PC-3 (cell line): ENCODE measurements around the gene MARCOL. TPM values are rescaled to one million over a fixed set of nuclear protein-coding genes. Genes with fewer than 3 reads are reported as not detected.

Source experiments
- ATAC-seq: fragments of 200-7000 bp; cut with Tn5 transposase; 2 replicates; pipeline ENCODE4 v1.9.1; 2020; ENCODE audit warnings: mild to moderate bottlenecking, moderate library complexity
- BruUV-seq: library from RNA; stranded (reverse); fragments of 400-500 nt; replicated peaks from 2 replicates; lab custom pipeline; 2021; lab: Mats Ljungman, UMichigan
- CTCF ChIA-PET: fragments of 300-600 bp; sonication (Branson Sonifier 250); formaldehyde crosslinking; loops from one replicate; lab custom pipeline; 2022; ENCODE audit warnings: antibody characterized with exemption; lab: Charles Lee
- POLR2A ChIA-PET: fragments of 300-600 bp; sonication (Branson Sonifier 250); formaldehyde crosslinking; loops from one replicate; lab custom pipeline; 2022; ENCODE audit warnings: antibody characterized with exemption; ENCODE audit not compliant: unreplicated experiment; lab: Charles Lee
- DNase-seq: peaks from one replicate; pipeline ENCODE4 v3.0.0-alpha.2; 2015
- H2AFZ ChIP-seq: fragments of 300-600 bp; sonication (generic); 2 replicates; pipeline ENCODE4 v1.6.0; 2016; ENCODE audit warnings: antibody characterized with exemption, low read length
- H3F3A ChIP-seq: fragments of 300-600 bp; sonication (generic); one replicate; pipeline ENCODE4 v1.6.0; 2017; ENCODE audit warnings: antibody characterized with exemption, low read length, control low read depth, mild to moderate bottlenecking; ENCODE audit not compliant: unreplicated experiment
- H3K27ac ChIP-seq: fragments of 300-600 bp; sonication (generic); 2 replicates; pipeline ENCODE4 v1.5.1; 2016; ENCODE audit warnings: mild to moderate bottlenecking, low read length
- H3K27me3 ChIP-seq: fragments of 300-600 bp; sonication (generic); 2 replicates; pipeline ENCODE4 v1.6.1; 2016; ENCODE audit warnings: low read length, mixed read lengths
- H3K36me3 ChIP-seq: fragments of 300-600 bp; sonication (generic); 2 replicates; pipeline ENCODE4 v1.6.1; 2016; ENCODE audit warnings: low read depth, mixed run types, low read length, mixed read lengths
- H3K4me1 ChIP-seq: fragments of 300-600 bp; sonication (generic); 2 replicates; pipeline ENCODE4 v1.5.1; 2016; ENCODE audit warnings: low read length; ENCODE audit not compliant: insufficient read depth
- H3K4me2 ChIP-seq: fragments of 300-600 bp; sonication (generic); 2 replicates; pipeline ENCODE4 v1.6.0; 2016; ENCODE audit warnings: low read length
- H3K4me3 ChIP-seq: fragments of 300-600 bp; sonication (generic); 2 replicates; pipeline ENCODE4 v1.5.1; 2016; ENCODE audit warnings: mild to moderate bottlenecking, low read length, mixed read lengths
- H3K79me2 ChIP-seq: fragments of 300-600 bp; sonication (generic); 2 replicates; pipeline ENCODE4 v1.6.1; 2017; ENCODE audit warnings: low read length, mixed read lengths
- H3K9ac ChIP-seq: fragments of 300-600 bp; sonication (generic); 2 replicates; pipeline ENCODE4 v1.6.0; 2016; ENCODE audit warnings: mild to moderate bottlenecking, low read length
- H3K9me2 ChIP-seq: fragments of 300-600 bp; sonication (generic); replicated peaks from 2 replicates; pipeline ENCODE4 v1.6.1; 2016; ENCODE audit warnings: mixed run types, low read length, mixed read lengths
- H3K9me3 ChIP-seq: fragments of 300-600 bp; sonication (generic); 2 replicates; pipeline ENCODE4 v1.6.1; 2016; ENCODE audit warnings: low read length, mixed read lengths
- H4K20me1 ChIP-seq: fragments of 300-600 bp; sonication (generic); 2 replicates; pipeline ENCODE4 v1.6.1; 2016; ENCODE audit warnings: low read length, mixed read lengths
- EZH2 ChIP-seq: fragments of 300-600 bp; sonication (generic); IDR thresholded peaks from one replicate; pipeline ENCODE4 v1.6.1; 2017; ENCODE audit warnings: antibody characterized with exemption, mild to moderate bottlenecking, low read length; ENCODE audit not compliant: unreplicated experiment
- EZH2phosphoT487 ChIP-seq: fragments of 300-600 bp; sonication (generic); IDR thresholded peaks from 2 replicates; pipeline ENCODE4 v1.6.1; 2018; ENCODE audit warnings: mild to moderate bottlenecking, antibody characterized with exemption, low read length, borderline replicate concordance
- intact Hi-C: fragments of 100-400 bp; cut with micrococcal nuclease; formaldehyde crosslinking; loops from 2 replicates; pipeline ENCODE4 v1.9.0; 2023
- total RNA-seq: library from RNA; depleted of rRNA; stranded (reverse); fragments of >200 nt; gene quantifications from 2 replicates; pipeline ENCODE4 v1.2.3, GENCODE V29; 2014
- TF ChIP-seq, protein P1 (sequence below): fragments of 300-600 bp; sonication (generic); conservative IDR thresholded peaks from 2 replicates; pipeline ENCODE4 v1.5.1; 2017; ENCODE audit warnings: antibody characterized with exemption, low read depth, mild to moderate bottlenecking, low read length

The MARCOL gene
- total RNA-seq, 1 experiment from 2014 or later = not detected

DNA sequence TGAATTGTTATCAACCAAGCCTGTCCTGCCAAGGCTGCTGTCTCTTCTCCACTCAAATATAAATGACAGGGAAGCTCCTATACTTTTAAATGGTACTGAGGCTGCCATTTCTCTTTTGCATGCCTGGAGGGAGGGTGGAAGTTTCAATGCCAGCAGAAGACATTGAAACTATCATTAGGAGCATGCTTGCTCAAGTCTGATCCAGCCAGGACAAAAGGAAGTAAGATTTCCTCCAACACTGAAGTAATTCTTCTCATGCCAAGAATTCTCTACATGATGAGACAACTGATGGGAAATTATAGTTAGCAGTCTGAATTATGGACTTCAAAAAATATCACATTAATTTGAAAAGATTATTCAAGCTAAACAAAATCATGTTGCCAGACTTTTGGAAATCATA, 30.1 kb upstream of the MARCOL start:
- ATAC-seq (no peak; the same call in 1 of the 2 replicates), DNase-seq (no peak)
- Histone ChIP-seq H3K4me1 (no peaks in the 10 kb centered on the region), H3K9ac (no peak overlapping the region), H3K79me2 (no peaks in the 10 kb centered on the region), H3K4me2 (no peak overlapping the region), H3K9me3 (no peaks in the 10 kb centered on the region), H3K9me2 (no peaks in the 10 kb centered on the region), H3K36me3 (no peaks in the 10 kb centered on the region), H3K27me3 (no peaks in the 10 kb centered on the region), H2AFZ (no peak overlapping the region), H3K27ac (no peak overlapping the region), H3K4me3 (no peak overlapping the region), H4K20me1 (no peaks in the 10 kb centered on the region), H3F3A (no peaks in the 10 kb centered on the region)
- intact Hi-C loops = no loop called here
- TF ChIP-seq EZH2 (no peak), EZH2phosphoT487 (no peak)
- TF ChIP-seq, protein P1, sequence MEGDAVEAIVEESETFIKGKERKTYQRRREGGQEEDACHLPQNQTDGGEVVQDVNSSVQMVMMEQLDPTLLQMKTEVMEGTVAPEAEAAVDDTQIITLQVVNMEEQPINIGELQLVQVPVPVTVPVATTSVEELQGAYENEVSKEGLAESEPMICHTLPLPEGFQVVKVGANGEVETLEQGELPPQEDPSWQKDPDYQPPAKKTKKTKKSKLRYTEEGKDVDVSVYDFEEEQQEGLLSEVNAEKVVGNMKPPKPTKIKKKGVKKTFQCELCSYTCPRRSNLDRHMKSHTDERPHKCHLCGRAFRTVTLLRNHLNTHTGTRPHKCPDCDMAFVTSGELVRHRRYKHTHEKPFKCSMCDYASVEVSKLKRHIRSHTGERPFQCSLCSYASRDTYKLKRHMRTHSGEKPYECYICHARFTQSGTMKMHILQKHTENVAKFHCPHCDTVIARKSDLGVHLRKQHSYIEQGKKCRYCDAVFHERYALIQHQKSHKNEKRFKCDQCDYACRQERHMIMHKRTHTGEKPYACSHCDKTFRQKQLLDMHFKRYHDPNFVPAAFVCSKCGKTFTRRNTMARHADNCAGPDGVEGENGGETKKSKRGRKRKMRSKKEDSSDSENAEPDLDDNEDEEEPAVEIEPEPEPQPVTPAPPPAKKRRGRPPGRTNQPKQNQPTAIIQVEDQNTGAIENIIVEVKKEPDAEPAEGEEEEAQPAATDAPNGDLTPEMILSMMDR = no peak
- CTCF ChIA-PET = no interaction called here
- BruUV-seq = no TSS peak
- POLR2A ChIA-PET = interaction anchor here (0.6 kb wide), 1 partner anchor 117 kb away, joined by 3 read pairs; no protein-coding TSS in a partner anchor

GRCh38 chr5:148209151-148209770, 29.1 kb upstream of the MARCOL start:
- Histone ChIP-seq H3K9ac (no peak overlapping the region), H3F3A (no peaks in the 10 kb centered on the region), H3K79me2 (no peaks in the 10 kb centered on the region), H4K20me1 (no peaks in the 10 kb centered on the region), H3K9me2 (no peaks in the 10 kb centered on the region), H3K4me2 (no peak overlapping the region), H3K4me3 (no peak overlapping the region), H3K27me3 (no peaks in the 10 kb centered on the region), H3K9me3 (no peaks in the 10 kb centered on the region), H2AFZ (no peak overlapping the region), H3K36me3 (no peaks in the 10 kb centered on the region), H3K27ac (no peak overlapping the region), H3K4me1 (0 out of 2 replicates have a peak, but pooled peaks cover under 1% of the 10 kb centered on the region)
- TF ChIP-seq EZH2phosphoT487 (no peak), EZH2 (no peak)
- TF ChIP-seq, protein P1 = no peak
- no peak for DNase-seq
- ChIA-PET CTCF (no interaction called here), POLR2A (interaction anchor here (0.6 kb wide), 1 partner anchor 1853 kb away, joined by 3 read pairs; no protein-coding TSS in a partner anchor)
- intact Hi-C loops = no loop called here
- no TSS peak for BruUV-seq
- peak; percentile 70 for ATAC-seq

DNA sequence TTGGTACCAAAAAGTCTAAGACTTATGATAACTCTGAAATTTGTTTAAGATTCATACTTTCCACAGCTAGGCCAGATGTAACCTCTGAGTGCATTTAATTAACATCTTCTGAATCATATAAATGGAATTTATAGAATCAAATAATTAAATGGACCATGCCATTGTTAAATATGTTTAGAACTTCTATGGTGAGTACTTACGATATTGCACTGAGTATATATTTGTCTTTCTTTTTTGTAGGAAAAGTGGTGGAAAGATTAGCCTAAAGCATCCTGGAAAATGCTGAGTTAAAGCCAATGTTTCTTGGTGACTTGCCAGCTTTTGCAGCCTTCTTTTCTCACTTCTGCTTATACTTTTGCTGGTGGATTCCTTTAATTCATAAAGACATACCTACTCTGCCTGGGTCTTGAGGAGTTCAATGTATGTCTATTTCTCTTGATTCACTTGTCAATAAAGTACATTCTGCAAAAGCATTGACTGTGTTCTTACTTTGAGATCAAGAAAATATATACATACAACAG, 23.6 kb upstream of the MARCOL start:
- POLR2A ChIA-PET = interaction anchor here (0.6 kb wide), 1 partner anchor 41 kb away, joined by 7 read pairs; no protein-coding TSS in a partner anchor
- Histone ChIP-seq H3K79me2 (no peaks in the 10 kb centered on the region), H3K36me3 (no peaks in the 10 kb centered on the region), H3K9me2 (no peaks in the 10 kb centered on the region), H4K20me1 (no peaks in the 10 kb centered on the region), H3K4me1 (peaks cover 8% of the 10 kb centered on the region; the same call in 1 of the 2 replicates), H3K4me2 (no peak overlapping the region), H3K4me3 (no peak overlapping the region), H3K9ac (no peak overlapping the region), H3K27me3 (no peaks in the 10 kb centered on the region), H2AFZ (no peak overlapping the region), H3K27ac (peak overlapping the region; percentile 19; the same call in 1 of the 2 replicates), H3K9me3 (no peaks in the 10 kb centered on the region), H3F3A (no peaks in the 10 kb centered on the region)
- CTCF ChIA-PET = no interaction called here
- DNase-seq (peak; percentile 31), ATAC-seq (peak; percentile 91)
- TF ChIP-seq, protein P1 = no peak
- TF ChIP-seq EZH2phosphoT487 (no peak), EZH2 (no peak)
- intact Hi-C loops = loop anchor here (1.0 kb wide), 1 partner anchor 10 kb away; no protein-coding TSS in a partner anchor
- no TSS peak for BruUV-seq
